ENCODE data around the gene SATL1.
"Not testable (repeated sequence)": the region's sequence is repeated elsewhere in the genome, so short reads cannot be mapped to it uniquely, and the experiment has no call there.

- TF ChIP-seq ZNF70 (CRISPR knock-in tag; IDR thresholded peaks at IDR 0.05); PATZ1 (CRISPR knock-in tag; IDR thresholded peaks at IDR 0.05; ENCODE audit: borderline replicate concordance); ARNTL (CRISPR knock-in tag; IDR thresholded peaks at IDR 0.05; ENCODE audit: borderline replicate concordance, low read depth); OSR1 (CRISPR knock-in tag; IDR thresholded peaks at IDR 0.05); RARB (CRISPR knock-in tag; IDR thresholded peaks at IDR 0.05); GLIS3 (CRISPR knock-in tag; IDR thresholded peaks at IDR 0.05); ISL1 (CRISPR knock-in tag; IDR thresholded peaks at IDR 0.05); ZFP30 (CRISPR knock-in tag; IDR thresholded peaks at IDR 0.05); PPARA (CRISPR knock-in tag; IDR thresholded peaks at IDR 0.05; ENCODE audit: borderline replicate concordance); ZFP3 (CRISPR knock-in tag; IDR thresholded peaks at IDR 0.05): not testable (repeated sequence)
Observed at GRCh38 chrX:85285286-85285685, 41.7 kb upstream of the SATL1 start.
